Lower leg skin (tissue), 3 donors: ENCODE results near the gene SPTBN4.

Experiments
- POLR2A ChIP-seq, 2 donors: fragments of 450-650 bp; IDR thresholded peaks; one replicate each; pipeline ENCODE4 v1.6.1; 2016 to 2017; ENCODE audit warnings: antibody characterized with exemption in 2 of 2, mild to moderate bottlenecking in 1 of 2, moderate library complexity in 1 of 2
- TF ChIP-seq, protein P1 (sequence below), 3 donors: fragments of 450-650 bp; IDR thresholded peaks; one replicate each; pipeline ENCODE4 v1.5.1; 2016; ENCODE audit warnings: antibody characterized with exemption in 3 of 3, mild to moderate bottlenecking in 3 of 3, moderate library complexity in 2 of 3

DNA sequence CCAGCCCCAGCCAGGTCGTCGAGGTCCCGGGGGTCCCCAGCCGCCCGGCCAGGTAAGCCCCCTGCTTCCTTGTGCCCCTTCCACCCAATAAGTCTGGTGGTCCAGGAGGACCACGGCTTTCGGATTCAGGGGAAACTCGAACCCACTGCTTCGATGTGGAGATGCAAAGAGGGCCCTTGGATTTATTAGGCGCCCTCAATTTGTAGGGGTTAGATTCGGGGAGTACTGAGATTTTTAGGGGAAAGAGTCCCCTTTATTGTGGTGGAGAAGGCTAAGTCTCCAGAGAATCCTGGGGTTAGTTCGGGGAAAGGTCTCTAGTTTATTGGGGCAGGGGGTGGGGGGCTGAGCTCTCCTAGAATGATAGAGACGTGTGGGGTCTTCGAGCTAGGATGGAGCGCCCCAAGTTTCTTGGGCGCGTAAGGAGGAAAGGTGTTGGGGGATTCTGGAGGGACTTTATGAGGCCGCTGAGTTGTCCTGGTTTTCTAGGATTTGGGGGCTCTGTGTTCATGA is 130.6 kb downstream of the SPTBN4 start:
- TF ChIP-seq, protein P1, sequence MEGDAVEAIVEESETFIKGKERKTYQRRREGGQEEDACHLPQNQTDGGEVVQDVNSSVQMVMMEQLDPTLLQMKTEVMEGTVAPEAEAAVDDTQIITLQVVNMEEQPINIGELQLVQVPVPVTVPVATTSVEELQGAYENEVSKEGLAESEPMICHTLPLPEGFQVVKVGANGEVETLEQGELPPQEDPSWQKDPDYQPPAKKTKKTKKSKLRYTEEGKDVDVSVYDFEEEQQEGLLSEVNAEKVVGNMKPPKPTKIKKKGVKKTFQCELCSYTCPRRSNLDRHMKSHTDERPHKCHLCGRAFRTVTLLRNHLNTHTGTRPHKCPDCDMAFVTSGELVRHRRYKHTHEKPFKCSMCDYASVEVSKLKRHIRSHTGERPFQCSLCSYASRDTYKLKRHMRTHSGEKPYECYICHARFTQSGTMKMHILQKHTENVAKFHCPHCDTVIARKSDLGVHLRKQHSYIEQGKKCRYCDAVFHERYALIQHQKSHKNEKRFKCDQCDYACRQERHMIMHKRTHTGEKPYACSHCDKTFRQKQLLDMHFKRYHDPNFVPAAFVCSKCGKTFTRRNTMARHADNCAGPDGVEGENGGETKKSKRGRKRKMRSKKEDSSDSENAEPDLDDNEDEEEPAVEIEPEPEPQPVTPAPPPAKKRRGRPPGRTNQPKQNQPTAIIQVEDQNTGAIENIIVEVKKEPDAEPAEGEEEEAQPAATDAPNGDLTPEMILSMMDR (IDR thresholded peaks at IDR 0.05), result no peak
- TF ChIP-seq POLR2A (IDR thresholded peaks at IDR 0.05), result no peak
